ENCODE results near the gene NUMA1.
A peak's percentile ranks its signal among the peaks of the same experiment; 100 is the strongest.

Gene NUMA1, protein sequence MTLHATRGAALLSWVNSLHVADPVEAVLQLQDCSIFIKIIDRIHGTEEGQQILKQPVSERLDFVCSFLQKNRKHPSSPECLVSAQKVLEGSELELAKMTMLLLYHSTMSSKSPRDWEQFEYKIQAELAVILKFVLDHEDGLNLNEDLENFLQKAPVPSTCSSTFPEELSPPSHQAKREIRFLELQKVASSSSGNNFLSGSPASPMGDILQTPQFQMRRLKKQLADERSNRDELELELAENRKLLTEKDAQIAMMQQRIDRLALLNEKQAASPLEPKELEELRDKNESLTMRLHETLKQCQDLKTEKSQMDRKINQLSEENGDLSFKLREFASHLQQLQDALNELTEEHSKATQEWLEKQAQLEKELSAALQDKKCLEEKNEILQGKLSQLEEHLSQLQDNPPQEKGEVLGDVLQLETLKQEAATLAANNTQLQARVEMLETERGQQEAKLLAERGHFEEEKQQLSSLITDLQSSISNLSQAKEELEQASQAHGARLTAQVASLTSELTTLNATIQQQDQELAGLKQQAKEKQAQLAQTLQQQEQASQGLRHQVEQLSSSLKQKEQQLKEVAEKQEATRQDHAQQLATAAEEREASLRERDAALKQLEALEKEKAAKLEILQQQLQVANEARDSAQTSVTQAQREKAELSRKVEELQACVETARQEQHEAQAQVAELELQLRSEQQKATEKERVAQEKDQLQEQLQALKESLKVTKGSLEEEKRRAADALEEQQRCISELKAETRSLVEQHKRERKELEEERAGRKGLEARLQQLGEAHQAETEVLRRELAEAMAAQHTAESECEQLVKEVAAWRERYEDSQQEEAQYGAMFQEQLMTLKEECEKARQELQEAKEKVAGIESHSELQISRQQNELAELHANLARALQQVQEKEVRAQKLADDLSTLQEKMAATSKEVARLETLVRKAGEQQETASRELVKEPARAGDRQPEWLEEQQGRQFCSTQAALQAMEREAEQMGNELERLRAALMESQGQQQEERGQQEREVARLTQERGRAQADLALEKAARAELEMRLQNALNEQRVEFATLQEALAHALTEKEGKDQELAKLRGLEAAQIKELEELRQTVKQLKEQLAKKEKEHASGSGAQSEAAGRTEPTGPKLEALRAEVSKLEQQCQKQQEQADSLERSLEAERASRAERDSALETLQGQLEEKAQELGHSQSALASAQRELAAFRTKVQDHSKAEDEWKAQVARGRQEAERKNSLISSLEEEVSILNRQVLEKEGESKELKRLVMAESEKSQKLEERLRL (N-terminal part only)

DNA sequence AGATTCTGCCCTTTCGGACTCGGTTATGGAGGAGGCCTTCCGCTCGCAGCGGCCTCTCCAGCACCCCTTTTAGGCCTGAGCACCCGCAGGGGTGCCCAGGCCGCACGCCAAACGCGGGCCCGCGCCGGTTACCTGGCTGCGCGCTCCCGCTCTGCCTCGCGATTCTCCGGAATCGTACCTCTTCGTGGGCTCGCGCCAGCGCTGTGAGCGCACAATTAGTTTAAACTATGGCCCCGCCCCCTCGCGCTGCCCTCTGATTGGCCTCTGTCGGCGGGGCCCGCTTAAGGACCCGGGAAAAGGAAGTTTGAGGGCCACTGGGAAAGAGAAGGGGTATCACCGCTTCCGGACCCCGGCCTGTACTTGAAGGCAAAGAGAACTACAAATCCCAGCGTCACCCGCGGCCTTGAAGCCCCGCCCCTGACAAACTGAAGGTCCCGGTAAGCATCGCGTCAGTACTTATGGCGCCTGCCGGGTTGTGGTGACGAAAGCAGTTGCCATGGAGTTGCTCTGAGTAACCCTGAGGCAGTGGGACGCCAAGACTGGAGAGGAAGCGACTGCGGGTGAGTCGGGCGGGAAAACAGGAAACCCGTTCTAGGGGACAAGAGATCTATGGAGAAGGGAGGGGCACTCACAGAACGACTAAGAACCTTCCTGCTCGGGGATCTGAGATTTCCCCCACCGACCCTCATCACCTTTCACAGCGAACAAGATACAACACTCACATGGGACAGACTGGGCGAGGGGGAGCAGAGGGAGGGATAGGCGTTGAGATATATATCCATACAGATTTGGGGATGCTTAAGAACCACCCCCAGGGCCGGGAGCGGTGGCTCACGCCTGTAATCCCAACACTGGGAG, at the start of gene NUMA1, which contains the start of gene LRRC51:
Gene NUMA1, minus strand, starts transcription at position 217 of the 858 bp plus-strand sequence. CDS start 44,599 bp downstream, outside the sequence.
Gene LRRC51, plus strand, starts transcription at position 525 of the 858 bp plus-strand sequence. CDS start 8,234 bp downstream, outside the sequence.
- DNase-seq = peak; percentile 94 to 98 (median 97)

DNA sequence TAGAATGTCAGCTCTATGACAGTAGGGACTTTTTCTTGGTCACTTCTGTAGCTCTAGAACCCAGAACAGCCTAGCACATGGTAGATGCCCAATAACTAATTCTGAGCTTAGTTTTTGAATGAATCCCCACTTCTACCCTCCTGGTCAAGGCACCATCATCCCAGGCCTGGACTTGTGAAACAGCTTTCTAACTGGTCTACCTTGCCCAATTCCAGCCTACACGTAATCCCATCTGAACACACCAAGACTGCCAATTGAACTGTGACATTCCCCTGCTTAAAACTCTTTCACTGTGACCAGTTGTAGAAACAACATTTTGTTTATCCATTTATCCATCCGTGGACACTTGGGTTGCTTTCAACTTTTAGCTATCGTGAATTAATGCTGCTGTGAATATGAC, 49.0 kb upstream of the NUMA1 start:
- DNase-seq = no peak

DNA sequence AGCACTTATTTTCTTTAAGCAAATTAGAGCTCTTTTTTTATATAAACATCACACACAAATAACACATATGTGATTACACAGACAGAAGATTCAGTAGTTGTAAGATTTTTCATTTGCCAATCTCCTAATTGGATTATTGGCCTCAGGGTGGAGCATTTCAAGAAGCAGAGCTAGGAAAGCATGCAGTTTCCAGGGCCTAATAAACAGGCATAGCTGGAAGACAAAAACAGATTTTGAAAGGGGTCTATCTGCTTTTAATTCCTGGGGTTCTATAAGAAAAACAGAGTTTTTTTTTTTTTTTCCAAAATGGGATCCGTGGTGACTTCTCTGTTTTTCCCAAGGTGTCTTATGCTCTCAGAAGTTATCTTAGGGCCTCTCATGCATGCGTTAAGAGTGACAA, 47.6 kb upstream of the NUMA1 start:
- no peak for DNase-seq

DNA sequence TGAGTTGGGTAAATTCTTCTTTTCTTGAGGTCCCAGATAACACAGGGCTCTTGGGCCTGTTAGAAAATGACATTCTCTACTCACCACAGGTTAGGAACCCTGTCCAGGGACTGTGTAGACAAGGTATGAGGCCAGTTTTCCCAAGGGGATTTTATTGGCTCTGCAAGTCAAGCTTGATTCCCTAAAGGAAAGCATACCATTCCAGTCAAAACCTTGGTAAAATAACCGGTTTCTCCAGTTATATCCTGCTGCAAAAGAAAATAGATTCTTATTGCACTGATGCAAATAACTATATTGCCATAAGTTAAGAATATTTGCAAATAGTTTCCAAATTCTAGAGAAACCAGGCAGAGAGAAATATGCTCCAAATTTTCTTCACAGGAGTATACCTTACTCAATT, 45.6 kb upstream of the NUMA1 start:
- DNase-seq = no peak

DNA sequence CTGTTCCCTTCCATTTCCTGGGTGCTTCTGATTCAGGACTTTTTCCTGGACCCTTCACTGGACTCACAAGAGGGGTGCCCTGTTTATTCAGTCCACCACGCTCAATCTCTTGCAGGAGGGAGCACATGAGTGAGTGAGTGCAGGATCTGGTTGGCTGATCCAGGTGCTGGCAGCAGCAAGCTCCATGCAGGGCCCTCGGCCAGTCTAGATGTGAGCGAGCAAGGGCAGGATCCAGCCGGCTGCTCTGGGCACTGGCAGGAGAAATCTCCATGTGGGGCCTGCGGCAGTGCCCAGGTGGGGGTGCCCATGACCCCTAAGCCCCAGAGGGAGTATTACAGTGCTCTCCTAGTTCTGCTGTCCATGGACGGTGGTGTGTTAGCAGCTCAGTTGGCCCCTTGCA, 43.7 kb upstream of the NUMA1 start:
- no peak for DNase-seq

DNA sequence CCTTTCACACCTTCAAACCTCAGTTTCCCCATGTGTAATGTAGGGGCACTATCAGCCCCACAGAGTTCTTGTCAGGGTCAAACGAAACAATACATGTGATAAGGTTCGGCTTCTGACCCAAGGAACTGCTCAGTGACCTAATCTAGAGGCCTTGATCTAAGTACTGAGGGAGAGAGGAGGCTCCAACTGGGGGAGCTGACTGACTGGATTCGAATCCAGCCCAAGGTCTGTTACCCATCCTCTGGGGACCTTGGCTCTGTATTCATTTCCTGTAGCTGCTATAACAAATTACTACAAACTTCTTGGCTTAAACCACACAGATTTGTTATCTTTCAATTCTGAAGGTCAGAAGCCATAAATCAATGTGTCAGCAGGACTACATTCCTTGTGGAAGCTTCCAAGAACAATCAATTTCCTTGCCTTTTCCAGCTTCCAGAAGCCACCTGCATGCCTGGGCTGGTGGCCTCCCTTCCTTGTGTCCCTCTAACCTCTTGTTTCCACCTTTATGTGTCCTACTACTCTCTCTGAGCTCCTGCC, 42.8 kb upstream of the NUMA1 start:
- no peak for DNase-seq

DNA sequence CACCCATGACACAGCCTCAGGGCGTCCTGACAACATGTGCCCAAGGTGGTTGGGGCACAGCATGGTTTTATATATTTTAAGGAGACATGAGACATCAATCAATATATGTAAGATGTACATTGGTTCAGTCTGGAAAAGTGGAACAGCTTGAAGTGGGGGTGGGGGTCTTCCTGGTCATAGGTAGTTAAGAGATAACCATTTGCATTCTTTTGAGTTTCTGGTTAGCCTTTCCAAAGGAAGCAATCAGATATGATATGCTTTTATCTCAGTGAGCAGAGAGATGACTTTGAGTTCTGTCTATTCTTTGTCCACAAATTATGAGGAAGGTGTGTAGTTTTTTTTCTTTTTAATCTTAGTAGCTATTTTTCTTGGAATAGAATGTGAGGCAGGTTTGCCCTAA, 42.3 kb upstream of the NUMA1 start:
- DNase-seq = no peak

DNA sequence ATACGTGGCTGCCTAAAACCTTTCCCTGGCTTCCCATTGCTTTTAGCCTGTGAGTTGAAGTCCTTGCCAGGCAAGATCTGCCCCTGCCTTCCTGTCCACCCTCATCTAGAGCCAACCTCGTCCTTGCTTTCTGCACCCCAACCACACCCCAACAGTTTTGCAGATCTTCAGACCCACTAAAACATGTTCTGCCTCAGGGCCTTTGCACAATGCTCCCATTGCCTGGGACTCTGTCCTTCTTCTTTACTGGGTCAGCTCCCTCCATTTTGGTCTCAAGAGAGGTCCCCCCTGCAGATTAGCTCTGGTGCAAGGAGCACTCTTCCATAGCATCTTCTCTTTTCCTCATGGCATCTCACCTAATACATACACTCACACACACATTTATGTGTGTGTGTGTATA, 40.6 kb upstream of the NUMA1 start:
- no peak for DNase-seq

DNA sequence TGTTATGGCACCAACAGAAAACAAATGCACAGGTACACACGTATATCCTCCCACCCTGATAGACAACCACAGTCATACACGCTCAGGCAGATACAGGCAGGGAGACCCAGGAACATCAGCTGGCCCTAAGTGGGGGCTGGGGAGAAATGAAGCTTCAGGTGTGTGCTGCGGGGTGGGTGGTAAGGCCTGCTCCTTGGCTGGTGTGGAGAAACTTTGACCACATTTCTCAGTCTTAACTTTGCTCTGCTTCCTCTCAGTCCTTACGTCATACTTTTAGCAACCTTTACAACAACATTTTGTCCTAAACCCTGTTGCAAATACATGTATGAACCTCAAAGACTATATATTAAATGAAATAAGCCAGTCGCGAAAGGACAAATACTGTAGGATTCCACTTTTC, 38.9 kb upstream of the NUMA1 start:
- DNase-seq = no peak

DNA sequence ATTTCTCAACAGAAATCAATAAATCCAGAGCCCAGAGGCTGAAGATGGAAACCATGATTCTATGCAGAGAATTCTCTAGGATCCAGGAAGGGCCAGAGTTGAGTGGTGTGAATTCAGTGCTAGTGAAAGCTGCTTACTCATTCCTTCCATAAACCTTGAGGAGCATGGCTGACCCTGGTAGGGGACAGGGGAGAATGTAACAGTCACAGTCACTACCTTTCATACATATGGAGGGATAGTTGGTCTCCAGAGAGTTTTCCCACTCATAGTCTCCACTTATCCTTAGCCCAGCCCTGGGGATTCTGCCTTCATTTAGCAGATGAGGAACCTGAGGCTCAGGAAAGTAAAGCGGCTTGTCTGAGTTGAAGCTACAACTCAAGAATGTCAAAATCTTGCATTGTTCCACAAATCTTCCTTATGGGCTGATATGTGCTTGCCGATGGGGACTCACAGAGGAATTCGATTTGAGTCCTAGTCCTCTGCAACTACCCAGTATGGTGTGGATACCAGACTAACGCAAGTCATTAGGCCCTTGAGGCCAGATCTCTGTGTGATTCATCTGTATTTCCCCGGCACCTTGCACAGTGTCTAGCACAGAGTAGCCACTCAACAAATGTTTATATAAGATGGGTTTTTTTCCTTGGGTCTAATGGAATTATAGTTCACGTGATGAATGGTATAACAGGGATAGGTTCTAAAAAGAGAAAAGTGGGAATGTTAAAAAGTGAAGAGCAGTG, 35.8 kb upstream of the NUMA1 start:
- no peak for DNase-seq

DNA sequence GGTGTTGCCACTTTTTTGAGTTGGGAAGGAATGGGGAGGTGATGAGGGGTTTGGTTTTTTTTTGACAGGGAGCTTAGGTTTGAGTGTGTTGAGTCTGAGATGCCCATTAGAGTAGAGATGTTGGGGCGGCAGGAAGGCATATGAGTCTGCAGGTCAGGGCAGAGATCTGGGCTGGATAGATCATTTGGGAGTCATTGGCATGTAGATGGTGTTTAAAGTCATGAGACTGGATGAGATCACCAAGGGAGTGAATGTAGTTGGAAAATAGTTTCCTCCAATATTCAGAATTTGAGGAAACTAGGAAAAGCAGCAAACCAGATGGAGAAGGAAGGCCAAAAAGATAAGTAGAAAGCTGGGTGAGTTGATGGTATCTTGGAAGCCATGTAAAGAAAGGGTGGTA, 34.2 kb upstream of the NUMA1 start:
- no peak for DNase-seq

DNA sequence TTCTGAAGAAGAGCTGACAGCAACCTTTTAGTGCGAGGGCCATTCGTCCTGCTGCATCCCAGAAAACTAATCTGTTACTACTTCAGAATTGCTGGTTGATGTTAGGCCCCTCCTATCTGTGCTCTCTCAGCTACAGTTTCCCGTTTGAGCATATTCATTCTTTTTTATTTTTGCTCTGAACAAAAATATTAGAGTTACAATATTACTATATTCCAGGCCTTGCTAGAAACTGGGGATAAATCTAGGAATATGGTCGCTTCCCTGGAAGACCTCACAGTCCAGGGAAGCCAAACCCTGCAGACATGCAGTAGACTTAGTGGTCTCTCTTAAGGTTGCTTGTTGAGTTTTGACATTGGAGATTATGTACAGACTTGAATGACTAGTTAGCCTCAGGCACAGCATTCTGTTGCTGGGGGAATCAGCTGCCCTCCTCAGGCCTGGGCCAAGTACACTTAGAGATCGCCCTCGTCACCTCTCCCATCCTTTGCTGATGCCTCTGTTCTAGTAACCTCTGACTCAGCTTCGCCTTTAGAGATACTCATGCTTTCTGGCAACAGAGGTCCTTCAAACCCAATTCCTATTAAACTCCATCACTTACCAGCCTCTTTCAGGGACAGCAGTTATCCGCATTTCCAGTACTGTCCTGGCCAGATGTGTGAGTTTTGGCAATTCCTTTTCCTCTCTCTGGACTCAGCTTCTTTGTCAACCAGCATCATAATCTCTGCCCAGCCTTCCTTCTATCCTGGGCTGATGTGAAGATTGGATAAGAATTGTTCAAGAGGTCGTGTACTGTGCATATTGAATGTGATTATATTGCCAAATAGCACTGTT, 32.9 kb upstream of the NUMA1 start:
- no peak for DNase-seq

DNA sequence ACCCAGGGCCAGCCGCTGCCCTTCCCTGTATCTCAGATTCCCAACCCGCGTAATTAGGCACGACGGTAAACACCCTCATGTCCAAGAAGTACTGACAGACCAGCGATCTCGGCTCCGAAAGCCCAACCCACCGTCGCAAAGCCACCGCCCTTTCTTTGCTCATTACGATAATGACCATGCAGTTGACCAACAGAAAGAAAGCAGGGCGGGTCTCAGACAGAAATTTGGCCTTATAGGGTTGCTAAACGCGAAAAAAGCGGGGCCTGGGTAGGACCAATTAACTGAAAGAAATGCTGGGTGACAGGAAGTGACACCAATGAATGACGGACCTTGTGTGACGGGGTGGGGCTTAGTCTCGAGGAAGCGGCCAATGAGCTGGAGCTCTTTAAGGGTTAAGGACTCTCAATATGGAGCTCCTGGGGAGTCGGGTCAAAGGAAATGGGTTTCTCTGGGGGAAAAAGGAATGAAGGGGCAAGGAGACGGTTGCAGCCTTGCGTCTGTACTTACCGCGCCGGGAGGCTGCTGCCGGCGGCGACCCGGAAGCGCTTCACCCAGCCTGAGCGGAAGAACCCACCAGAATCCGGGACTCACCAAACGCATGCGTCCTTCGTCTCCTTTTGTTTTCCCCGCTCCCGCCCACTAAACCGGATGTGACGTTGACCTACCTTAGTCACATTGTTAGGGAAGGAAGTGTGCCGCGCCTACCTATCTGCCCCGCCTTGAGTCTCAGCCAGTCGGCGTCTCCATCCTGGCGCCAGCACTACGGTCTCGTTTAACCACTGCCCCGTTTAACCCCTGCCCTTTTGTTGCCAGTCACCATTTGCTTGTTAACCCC, 32.0 kb upstream of the NUMA1 start, which contains the start of gene ANAPC15:
Gene ANAPC15, minus strand, starts transcription at position 553 of the 835 bp plus-strand sequence. CDS start 1,419 bp downstream, outside the sequence.
- peak; percentile 93 to 98 (median 94) for DNase-seq

DNA sequence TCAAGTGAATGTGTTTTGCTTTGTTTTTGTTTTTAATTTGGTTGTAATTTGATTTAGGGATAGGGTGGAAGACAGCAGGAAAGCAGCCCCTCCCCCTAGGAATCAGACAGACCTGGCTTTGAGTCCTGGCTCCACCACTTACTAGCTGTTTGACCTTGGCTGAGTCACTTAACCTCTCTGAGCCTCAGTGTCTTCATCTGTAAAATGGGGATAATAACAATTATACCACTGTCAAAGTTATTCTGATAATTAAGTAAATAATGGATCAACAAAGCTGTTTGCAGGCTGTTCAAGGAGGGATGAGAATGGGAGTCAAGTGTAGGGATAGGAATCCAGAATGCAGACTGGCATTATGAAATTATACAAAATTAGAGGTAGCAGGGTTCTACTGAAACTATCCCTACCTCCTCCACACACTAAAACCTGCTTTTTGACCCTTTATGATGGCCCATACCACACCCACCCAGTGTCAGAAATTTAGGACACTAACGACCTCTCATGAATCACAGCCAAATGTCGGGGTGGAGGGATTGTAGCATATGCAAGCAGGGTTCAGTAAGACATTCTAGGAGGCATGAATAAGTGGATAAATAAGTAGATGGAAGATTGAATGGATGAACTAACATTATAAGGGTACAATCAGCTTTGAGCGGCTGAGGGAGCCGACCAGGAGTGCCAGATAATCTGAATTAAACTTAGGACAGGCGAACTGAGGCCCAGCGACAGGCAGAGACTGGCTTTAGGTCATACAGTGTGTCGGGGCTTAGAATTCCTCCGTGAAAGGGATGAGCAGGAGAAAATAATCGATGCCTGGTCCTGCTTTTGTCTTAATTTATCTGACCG, 31.2 kb upstream of the NUMA1 start:
- DNase-seq = no peak

DNA sequence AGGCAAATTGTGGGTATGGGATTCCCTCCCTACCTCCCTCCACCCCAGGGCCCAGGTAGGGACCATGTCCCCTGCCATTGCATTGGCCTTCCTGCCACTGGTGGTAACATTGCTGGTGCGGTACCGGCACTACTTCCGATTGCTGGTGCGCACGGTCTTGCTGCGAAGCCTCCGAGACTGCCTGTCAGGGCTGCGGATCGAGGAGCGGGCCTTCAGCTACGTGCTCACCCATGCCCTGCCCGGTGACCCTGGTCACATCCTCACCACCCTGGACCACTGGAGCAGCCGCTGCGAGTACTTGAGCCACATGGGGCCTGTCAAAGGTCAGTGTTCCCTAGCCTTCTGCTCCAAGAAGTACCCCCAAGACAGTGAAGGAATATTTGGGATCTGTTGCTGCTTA, 25.5 kb upstream of the NUMA1 start, which contains the start of gene TOMT:
Gene TOMT, plus strand, starts transcription at position 37 of the 400 bp plus-strand sequence. Its CDS starts 28 bp downstream, at position 65.
- DNase-seq = no peak

DNA sequence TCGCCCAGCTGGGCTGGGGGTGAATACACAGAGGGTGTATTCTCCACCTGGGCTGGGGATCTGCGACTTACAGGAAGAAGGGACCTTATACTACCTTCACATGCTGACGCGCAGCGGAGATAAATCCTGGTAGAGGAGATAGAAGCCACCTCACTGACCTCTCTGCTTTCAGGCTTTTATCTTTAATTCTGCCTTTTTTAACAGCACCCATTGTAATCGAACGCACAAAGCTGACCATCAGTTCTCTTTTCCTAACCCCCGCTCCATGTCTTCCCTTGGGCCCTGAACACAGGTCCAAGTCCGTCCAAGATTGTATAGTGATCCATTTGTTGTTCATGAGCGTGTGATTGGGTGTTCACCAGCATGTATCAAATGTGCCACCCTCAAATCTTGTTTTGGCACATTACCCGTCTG, 23.4 kb upstream of the NUMA1 start:
- DNase-seq = no peak

DNA sequence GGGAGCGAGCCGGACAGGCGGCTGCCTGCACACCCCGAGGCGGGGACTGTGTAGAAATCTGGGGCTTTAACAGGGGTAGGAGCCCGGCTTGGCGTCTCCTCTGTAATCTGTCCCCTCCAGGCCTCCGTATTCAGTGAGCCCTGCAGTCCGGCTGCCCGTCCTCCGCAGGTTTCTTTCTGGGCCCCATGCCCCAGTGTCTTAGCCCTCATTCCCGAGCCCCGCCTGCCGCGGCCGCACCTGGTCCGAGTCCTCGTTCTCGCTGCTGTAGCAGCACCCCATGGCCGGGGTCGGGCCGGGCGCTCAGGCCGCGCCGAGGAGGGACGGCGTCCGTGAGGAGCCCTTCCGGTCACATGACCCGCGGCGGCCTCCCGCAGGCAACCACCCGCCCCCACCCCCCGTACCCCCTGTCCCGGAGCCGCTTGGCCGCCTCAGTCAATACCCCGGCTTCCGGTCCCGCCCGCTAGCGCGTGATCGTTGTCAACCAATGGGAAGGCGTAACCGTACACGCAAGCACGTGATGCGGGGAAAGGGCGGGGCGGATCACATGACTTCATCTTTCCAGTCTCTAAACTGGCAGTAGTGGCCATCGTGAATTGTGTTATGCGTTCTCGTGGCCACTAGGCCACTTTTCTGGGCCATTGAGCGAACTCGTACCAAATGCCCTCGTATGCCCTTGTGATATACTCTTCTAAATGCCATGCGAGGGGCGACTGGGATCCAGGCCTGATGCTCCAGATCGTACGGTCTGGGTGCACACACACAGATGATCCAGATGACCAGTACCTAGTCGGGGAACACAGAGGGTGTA, 22.8 kb upstream of the NUMA1 start, which contains the start of gene LAMTOR1:
Gene LAMTOR1, minus strand, starts transcription at position 352 of the 808 bp plus-strand sequence. Its CDS starts 73 bp downstream, at position 279.
- peak; percentile 93 to 98 (median 96) for DNase-seq

All from activated CD4-positive, CD25-positive, alpha-beta regulatory T cell (primary cell).